NAMALWA (cell line): ENCODE data around the gene MIEF1.

Experiments used
- DNase-seq: peaks from one replicate; pipeline ENCODE4 v3.0.0-alpha.2; 2015; ENCODE audit warnings: low spot score

The MIEF1 gene

GRCh38 chr22:39502109-39502788, at the start of gene MIEF1:
Gene MIEF1 (plus strand): TSS chr22:39502290. CDS start chr22:39511295, 9,005 bp downstream.
- peak; percentile 97 for DNase-seq

GRCh38 chr22:39452740-39453040, 49.4 kb upstream of the MIEF1 start:
- DNase-seq: no peak

GRCh38 chr22:39453765-39454378, 48.2 kb upstream of the MIEF1 start:
- no peak for DNase-seq

GRCh38 chr22:39454385-39454871, 47.7 kb upstream of the MIEF1 start:
- DNase-seq: no peak

GRCh38 chr22:39456522-39457197, 45.4 kb upstream of the MIEF1 start, which contains the start of gene MGAT3:
Gene MGAT3 (plus strand): TSS chr22:39457012. CDS start chr22:39487348, 30,336 bp downstream.
- DNase-seq: no peak

- no peak for DNase-seq
These were observed 44.9 kb upstream of the MIEF1 start for GRCh38 chr22:39457198-39457555.

- no peak for DNase-seq
These were observed 44.3 kb upstream of the MIEF1 start for GRCh38 chr22:39457556-39458443.

- no peak for DNase-seq
These were observed 43.5 kb upstream of the MIEF1 start for GRCh38 chr22:39458444-39459083.

- no peak for DNase-seq
These were observed 42.4 kb upstream of the MIEF1 start for GRCh38 chr22:39459681-39460080.

GRCh38 chr22:39462443-39463221, 39.5 kb upstream of the MIEF1 start:
- DNase-seq: no peak

- no peak for DNase-seq
These were observed 38.8 kb upstream of the MIEF1 start for GRCh38 chr22:39463277-39463676.

- DNase-seq: no peak
These were observed 38.1 kb upstream of the MIEF1 start for GRCh38 chr22:39463931-39464390.

- no peak for DNase-seq
These were observed 35.7 kb upstream of the MIEF1 start for GRCh38 chr22:39466228-39467006.

GRCh38 chr22:39467390-39467895, 34.6 kb upstream of the MIEF1 start:
- DNase-seq: no peak

GRCh38 chr22:39468487-39469325, 33.4 kb upstream of the MIEF1 start:
- DNase-seq: no peak

- DNase-seq: no peak
These were observed 32.8 kb upstream of the MIEF1 start for GRCh38 chr22:39469326-39469680.

- no peak for DNase-seq
These were observed 32.2 kb upstream of the MIEF1 start for GRCh38 chr22:39469681-39470450.
